H9 (cell line): ENCODE data around the gene OAS2. TPM values are rescaled to one million over a fixed set of nuclear protein-coding genes. Genes with fewer than 3 reads are reported as not detected.

ENCODE experiments used
- DNase-seq: peaks from one replicate; pipeline ENCODE4 v3.0.0-alpha.2; 2017
- H2AFZ ChIP-seq: one replicate; pipeline ENCODE4 v1.6.1; 2013; ENCODE audit warnings: mild to moderate bottlenecking, low read length, control low read depth, moderate library complexity
- H2AK5ac ChIP-seq: 2 replicates; pipeline ENCODE4 v1.6.1; 2013; ENCODE audit warnings: low read length, control low read depth, mixed read lengths; ENCODE audit not compliant: insufficient read length
- H2BK120ac ChIP-seq: one replicate; pipeline ENCODE4 v1.6.1; 2013; ENCODE audit warnings: low read depth, mild to moderate bottlenecking, low read length, control low read depth, inconsistent platforms; ENCODE audit not compliant: poor library complexity, severe bottlenecking
- H2BK12ac ChIP-seq: 2 replicates; pipeline ENCODE4 v1.6.1; 2013; ENCODE audit warnings: low read length, control low read depth, mixed read lengths, low read depth; ENCODE audit not compliant: insufficient read length
- H2BK15ac ChIP-seq: 2 replicates; pipeline ENCODE4 v1.6.1; 2013; ENCODE audit warnings: low read depth, low read length, control low read depth
- H2BK20ac ChIP-seq: one replicate; pipeline ENCODE4 v1.6.1; 2013; ENCODE audit warnings: low read depth, mild to moderate bottlenecking, low read length, control low read depth, inconsistent platforms; ENCODE audit not compliant: poor library complexity, severe bottlenecking
- H2BK5ac ChIP-seq: 2 replicates; pipeline ENCODE4 v1.6.1; 2013; ENCODE audit warnings: low read length, control low read depth, mixed read lengths; ENCODE audit not compliant: insufficient read length
- H3K14ac ChIP-seq: 2 replicates; pipeline ENCODE4 v1.6.1; 2013; ENCODE audit warnings: low read length, control low read depth; ENCODE audit not compliant: insufficient read depth
- H3K18ac ChIP-seq: 2 replicates; pipeline ENCODE4 v1.6.1; 2013; ENCODE audit warnings: low read depth, mild to moderate bottlenecking, mixed read lengths, low read length, control low read depth; ENCODE audit not compliant: insufficient read length
- H3K23ac ChIP-seq: 2 replicates; pipeline ENCODE4 v1.6.1; 2013; ENCODE audit warnings: low read length, control low read depth, mixed read lengths, low read depth; ENCODE audit not compliant: insufficient read length
- H3K23me2 ChIP-seq: 2 replicates; pipeline ENCODE4 v1.6.1; 2013; ENCODE audit warnings: low read depth, mild to moderate bottlenecking, mixed read lengths, low read length, control low read depth; ENCODE audit not compliant: insufficient read length, poor library complexity, severe bottlenecking
- H3K27ac ChIP-seq: 2 replicates; pipeline ENCODE4 v1.5.1; 2013; ENCODE audit warnings: low read length, control low read depth, mixed read lengths, low read depth; ENCODE audit not compliant: insufficient read length
- H3K27me3 ChIP-seq: 2 replicates; pipeline ENCODE4 v1.6.1; 2013; ENCODE audit warnings: low read length, control low read depth, inconsistent platforms; ENCODE audit not compliant: insufficient read depth
- H3K4ac ChIP-seq: 2 replicates; pipeline ENCODE4 v1.6.1; 2013; ENCODE audit warnings: low read depth, mild to moderate bottlenecking, control low read depth, inconsistent platforms, low read length, moderate library complexity
- H3K4me1 ChIP-seq: 2 replicates; pipeline ENCODE4 v1.6.1; 2013; ENCODE audit warnings: low read length, control low read depth, inconsistent platforms; ENCODE audit not compliant: insufficient read depth
- H3K4me2 ChIP-seq: 2 replicates; pipeline ENCODE4 v1.6.1; 2013; ENCODE audit warnings: low read length, control low read depth, mixed read lengths; ENCODE audit not compliant: insufficient read length, insufficient read depth
- H3K56ac ChIP-seq: 2 replicates; pipeline ENCODE4 v1.6.1; 2013; ENCODE audit warnings: low read depth, mild to moderate bottlenecking, mixed read lengths, low read length, control low read depth; ENCODE audit not compliant: insufficient read length
- H3K79me1 ChIP-seq: 2 replicates; pipeline ENCODE4 v1.6.1; 2013; ENCODE audit warnings: low read depth, mild to moderate bottlenecking, moderate library complexity, low read length, control low read depth, inconsistent platforms; ENCODE audit not compliant: insufficient read depth, poor library complexity, severe bottlenecking
- H3K79me2 ChIP-seq: 2 replicates; pipeline ENCODE4 v1.6.1; 2013; ENCODE audit warnings: low read length, control low read depth, inconsistent platforms; ENCODE audit not compliant: insufficient read depth
- H3K9ac ChIP-seq: 2 replicates; pipeline ENCODE4 v1.6.1; 2013; ENCODE audit warnings: low read length, control low read depth, mixed read lengths; ENCODE audit not compliant: insufficient read length; ENCODE audit errors: extremely low read depth
- H3K9me3 ChIP-seq: one replicate; pipeline ENCODE4 v1.6.1; 2013; ENCODE audit warnings: low read depth, low read length, inconsistent platforms; ENCODE audit not compliant: control insufficient read depth
- H3T11ph ChIP-seq: one replicate; pipeline ENCODE4 v1.6.1; 2013; ENCODE audit warnings: mild to moderate bottlenecking, low read length, control low read depth, inconsistent platforms
- H4K20me1 ChIP-seq: one replicate; pipeline ENCODE4 v1.6.1; 2013; ENCODE audit not compliant: control insufficient read depth, insufficient read length, insufficient read depth
- H4K5ac ChIP-seq: 2 replicates; pipeline ENCODE4 v1.6.1; 2013; ENCODE audit warnings: low read depth, mild to moderate bottlenecking, mixed read lengths, low read length, control low read depth; ENCODE audit not compliant: insufficient read length
- H4K8ac ChIP-seq: replicated peaks from 2 replicates; pipeline ENCODE4 v1.6.1; 2013; ENCODE audit warnings: low read length, control low read depth, mixed read lengths, low read depth; ENCODE audit not compliant: insufficient read length
- H4K91ac ChIP-seq: 2 replicates; pipeline ENCODE4 v1.6.1; 2013; ENCODE audit warnings: low read depth, mild to moderate bottlenecking, moderate library complexity, mixed read lengths, low read length, control low read depth; ENCODE audit not compliant: insufficient read length
- H3K27ac Mint-ChIP-seq, 3 experiments: 2 replicates in 2 of 3; 3 replicates in 1 of 3; pipeline ENCODE4 v1.8.0; 2020 to 2021; ENCODE audit warnings: mixed read lengths in 3 of 3, mild to moderate bottlenecking in 1 of 3, moderate library complexity in 1 of 3
- H3K27me3 Mint-ChIP-seq: 2 replicates; pipeline ENCODE4 v1.8.0; 2021; ENCODE audit warnings: low read depth, mild to moderate bottlenecking, moderate library complexity, mixed read lengths
- H3K36me3 Mint-ChIP-seq, 3 experiments: 2 replicates in 2 of 3; 3 replicates in 1 of 3; pipeline ENCODE4 v1.8.0; 2020 to 2021; ENCODE audit warnings: low read depth in 3 of 3, mixed read lengths in 3 of 3; ENCODE audit not compliant: insufficient read depth in 1 of 3
- H3K4me1 Mint-ChIP-seq, 2 experiments: 2 replicates each; pipeline ENCODE4 v1.8.0; 2020; ENCODE audit warnings: mixed read lengths in 2 of 2
- H3K4me3 Mint-ChIP-seq, 2 experiments: 2 replicates in 1 of 2; 3 replicates in 1 of 2; pipeline ENCODE4 v1.8.0; 2020 to 2021; ENCODE audit warnings: mild to moderate bottlenecking in 2 of 2, mixed read lengths in 2 of 2, moderate library complexity in 1 of 2
- H3K9me3 Mint-ChIP-seq, 2 experiments: 2 replicates in 1 of 2; 3 replicates in 1 of 2; pipeline ENCODE4 v1.8.0; 2020; ENCODE audit warnings: mild to moderate bottlenecking in 2 of 2, mixed read lengths in 2 of 2, moderate library complexity in 1 of 2
- WGBS: extraction: QIAGEN DNeasy Blood & Tissue Kit; methylation state at CpG from one replicate; pipeline ENCODE4 v1.1.7; 2013; ENCODE audit warnings: missing lambda C conversion rate, low lambda C conversion rate, mixed read lengths; ENCODE audit not compliant: insufficient read length; ENCODE audit errors: extremely low coverage; 5-methylcytosine and 5-hydroxymethylcytosine counted together
- total RNA-seq: library from RNA; stranded (reverse); gene quantifications from 2 replicates; pipeline ENCODE4 v1.2.1, GENCODE V29; 2021
- TF ChIP-seq, protein P1 (sequence below): fragments of 200-600 bp; sonication (generic); conservative IDR thresholded peaks from 3 replicates; pipeline ENCODE4 v1.8.0; 2021; ENCODE audit warnings: antibody characterized with exemption, mild to moderate bottlenecking

Gene OAS2
- total RNA-seq, 1 experiment from 2014 or later, result not detected

DNA sequence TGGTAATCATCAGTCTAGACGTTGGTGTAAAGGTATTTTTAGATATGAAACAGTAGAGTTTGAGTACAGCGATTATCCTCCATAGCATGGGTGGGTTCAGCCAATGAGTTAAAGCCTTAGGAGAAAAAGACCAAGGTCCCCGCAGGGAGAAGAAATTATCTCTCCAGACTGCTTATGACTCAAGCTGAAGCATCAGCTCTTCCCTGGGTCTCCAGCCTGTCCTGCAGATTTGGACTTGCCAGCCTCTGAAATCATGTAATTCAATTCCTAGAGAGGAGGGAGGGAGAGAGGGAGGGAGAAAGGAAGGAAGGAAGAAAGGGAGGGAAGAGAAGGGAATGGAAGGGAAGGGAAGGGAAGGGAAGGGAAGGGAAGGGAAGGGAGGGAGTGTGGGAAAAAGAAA lies 66.2 kb downstream of the OAS2 start:
- Histone ChIP-seq H3K79me2 (no peaks in the 10 kb centered on the region), H2BK12ac (no peak overlapping the region), H2BK120ac (no peak overlapping the region), H4K91ac (no peak overlapping the region), H3K4me1 (no peaks in the 10 kb centered on the region), H3K9ac (no peak overlapping the region), H3K27ac (no peak overlapping the region), H3K4me2 (no peak overlapping the region), H2BK15ac (no peak overlapping the region), H3K18ac (no peak overlapping the region), H3K23ac (no peak overlapping the region), H3K23me2 (no peaks in the 10 kb centered on the region), H2BK20ac (no peak overlapping the region), H4K5ac (no peak overlapping the region), H3K27me3 (no peaks in the 10 kb centered on the region; the same call in 1 of the 2 replicates), H3K14ac (no peak overlapping the region), H3K9me3 (no peaks in the 10 kb centered on the region), H3K56ac (no peak overlapping the region), H2BK5ac (no peak overlapping the region), H3K4ac (no peak overlapping the region), H4K8ac (no peak overlapping the region), H2AK5ac (no peak overlapping the region), H4K20me1 (no peaks in the 10 kb centered on the region), H3T11ph (no peak overlapping the region), H2AFZ (no peak overlapping the region), H3K79me1 (no peaks in the 10 kb centered on the region)
- Mint-ChIP-seq H3K4me3 (no peak overlapping the region), H3K27ac (no peak overlapping the region), H3K9me3 (no peaks in the 10 kb centered on the region), H3K27me3 (peaks cover 41% of the 10 kb centered on the region), H3K4me1 (peaks cover 6% of the 10 kb centered on the region in 2 experiments), H3K36me3 (no peaks in the 10 kb centered on the region)
- WGBS, result no CpG with 5 or more reads among the region's 3 CpGs
- TF ChIP-seq, protein P1, sequence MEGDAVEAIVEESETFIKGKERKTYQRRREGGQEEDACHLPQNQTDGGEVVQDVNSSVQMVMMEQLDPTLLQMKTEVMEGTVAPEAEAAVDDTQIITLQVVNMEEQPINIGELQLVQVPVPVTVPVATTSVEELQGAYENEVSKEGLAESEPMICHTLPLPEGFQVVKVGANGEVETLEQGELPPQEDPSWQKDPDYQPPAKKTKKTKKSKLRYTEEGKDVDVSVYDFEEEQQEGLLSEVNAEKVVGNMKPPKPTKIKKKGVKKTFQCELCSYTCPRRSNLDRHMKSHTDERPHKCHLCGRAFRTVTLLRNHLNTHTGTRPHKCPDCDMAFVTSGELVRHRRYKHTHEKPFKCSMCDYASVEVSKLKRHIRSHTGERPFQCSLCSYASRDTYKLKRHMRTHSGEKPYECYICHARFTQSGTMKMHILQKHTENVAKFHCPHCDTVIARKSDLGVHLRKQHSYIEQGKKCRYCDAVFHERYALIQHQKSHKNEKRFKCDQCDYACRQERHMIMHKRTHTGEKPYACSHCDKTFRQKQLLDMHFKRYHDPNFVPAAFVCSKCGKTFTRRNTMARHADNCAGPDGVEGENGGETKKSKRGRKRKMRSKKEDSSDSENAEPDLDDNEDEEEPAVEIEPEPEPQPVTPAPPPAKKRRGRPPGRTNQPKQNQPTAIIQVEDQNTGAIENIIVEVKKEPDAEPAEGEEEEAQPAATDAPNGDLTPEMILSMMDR, result no peak
- no peak for DNase-seq
